Breast epithelium (tissue), 3 donors: ENCODE results near the gene SPOCK1.

Experiments used
- CTCF ChIP-seq, 3 donors: fragments of 450-650 bp; IDR thresholded peaks; one replicate each; pipeline ENCODE4 v1.5.1; 2016 to 2017; ENCODE audit warnings: antibody characterized with exemption in 3 of 3, mild to moderate bottlenecking in 3 of 3, moderate library complexity in 3 of 3
- POLR2A ChIP-seq: fragments of 450-650 bp; IDR thresholded peaks from one replicate; pipeline ENCODE4 v1.6.1; 2016; ENCODE audit warnings: antibody characterized with exemption, mild to moderate bottlenecking, moderate library complexity
- POLR2AphosphoS5 ChIP-seq, 3 donors: sonication (generic); formaldehyde crosslinking; IDR thresholded peaks; one replicate each; pipeline ENCODE4 v1.6.1; 2017; ENCODE audit warnings: antibody characterized with exemption in 3 of 3

GRCh38 chr5:137105351-137106035 lies 393.6 kb downstream of the SPOCK1 start:
- TF ChIP-seq POLR2AphosphoS5 (IDR thresholded peaks at IDR 0.05), result no peak
- TF ChIP-seq CTCF (IDR thresholded peaks at IDR 0.05), result no peak
- no peak for TF ChIP-seq POLR2A
